Activated CD8-positive, alpha-beta memory T cell treated with anti-CD3 and anti-CD28 coated beads for 1 hour (primary cell): ENCODE data around the gene NHERF2.
A peak's percentile ranks its signal among the peaks of the same experiment; 100 is the strongest.

ENCODE experiments used
- DNase-seq, 2 donors: peaks; one replicate each; pipeline ENCODE4 v3.0.0-alpha.2; 2020; ENCODE audit warnings: low read depth in 1 of 2; ENCODE audit errors: extremely low read depth in 1 of 2

The NHERF2 gene

DNA sequence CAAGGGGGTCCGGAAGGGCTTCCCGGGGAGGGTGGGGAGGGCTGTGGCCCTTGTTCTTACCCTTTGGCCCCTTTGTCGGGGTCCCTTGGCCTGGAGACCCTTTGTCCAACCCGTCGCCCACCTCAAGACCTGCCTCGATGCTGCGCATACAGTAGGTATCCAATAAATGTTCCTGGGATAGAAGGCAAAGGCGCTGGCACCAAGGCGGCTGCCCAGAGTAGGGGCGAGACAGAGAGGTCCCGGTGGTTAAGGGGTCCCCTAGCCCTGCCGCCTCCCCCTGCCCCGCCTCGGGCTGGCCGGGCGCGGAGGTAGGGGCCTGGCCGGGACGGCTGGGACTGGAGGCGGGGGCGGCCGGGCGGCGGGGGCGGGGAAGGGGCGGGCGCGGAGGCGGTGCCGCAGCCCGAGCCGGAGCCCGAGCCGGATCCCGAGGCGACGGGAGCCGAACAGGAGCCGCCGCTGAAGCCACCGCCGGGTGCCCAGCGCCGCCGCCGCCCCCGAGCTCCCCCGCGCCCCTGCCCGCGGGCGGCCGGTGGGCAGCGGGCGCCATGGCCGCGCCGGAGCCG lies at the start of gene NHERF2:
TSS of gene NHERF2 (plus strand) at position 442 of the 563 bp plus-strand sequence. CDS start at position 546, 104 bp downstream.
- no peak for DNase-seq

GRCh38 chr16:1976951-1977874 lies 49.5 kb upstream of the NHERF2 start:
- DNase-seq, result no peak

DNA sequence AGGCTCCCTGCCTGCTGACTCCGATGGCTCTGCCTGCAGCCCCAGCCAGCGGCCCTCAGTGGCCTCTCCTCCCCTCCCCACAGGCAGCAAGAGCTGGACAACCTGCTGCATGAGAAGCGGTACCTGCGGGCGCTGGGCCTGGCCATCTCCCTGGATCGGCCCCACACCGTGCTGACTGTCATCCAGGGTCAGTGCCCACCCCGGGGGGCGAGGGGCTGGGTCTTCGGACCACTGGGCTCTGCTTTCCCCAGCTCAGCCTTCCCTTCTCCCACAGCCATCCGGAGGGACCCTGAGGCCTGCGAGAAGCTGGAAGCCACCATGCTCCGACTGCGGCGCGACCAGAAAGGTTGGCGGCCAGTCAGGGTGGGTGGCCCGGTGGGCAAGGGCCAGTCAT lies 48.8 kb upstream of the NHERF2 start:
- DNase-seq, result no peak

- DNase-seq, result no peak
These were observed 48.1 kb upstream of the NHERF2 start for GRCh38 chr16:1978476-1979120.

- no peak for DNase-seq
These were observed 47.3 kb upstream of the NHERF2 start for GRCh38 chr16:1979271-1980029.

DNA sequence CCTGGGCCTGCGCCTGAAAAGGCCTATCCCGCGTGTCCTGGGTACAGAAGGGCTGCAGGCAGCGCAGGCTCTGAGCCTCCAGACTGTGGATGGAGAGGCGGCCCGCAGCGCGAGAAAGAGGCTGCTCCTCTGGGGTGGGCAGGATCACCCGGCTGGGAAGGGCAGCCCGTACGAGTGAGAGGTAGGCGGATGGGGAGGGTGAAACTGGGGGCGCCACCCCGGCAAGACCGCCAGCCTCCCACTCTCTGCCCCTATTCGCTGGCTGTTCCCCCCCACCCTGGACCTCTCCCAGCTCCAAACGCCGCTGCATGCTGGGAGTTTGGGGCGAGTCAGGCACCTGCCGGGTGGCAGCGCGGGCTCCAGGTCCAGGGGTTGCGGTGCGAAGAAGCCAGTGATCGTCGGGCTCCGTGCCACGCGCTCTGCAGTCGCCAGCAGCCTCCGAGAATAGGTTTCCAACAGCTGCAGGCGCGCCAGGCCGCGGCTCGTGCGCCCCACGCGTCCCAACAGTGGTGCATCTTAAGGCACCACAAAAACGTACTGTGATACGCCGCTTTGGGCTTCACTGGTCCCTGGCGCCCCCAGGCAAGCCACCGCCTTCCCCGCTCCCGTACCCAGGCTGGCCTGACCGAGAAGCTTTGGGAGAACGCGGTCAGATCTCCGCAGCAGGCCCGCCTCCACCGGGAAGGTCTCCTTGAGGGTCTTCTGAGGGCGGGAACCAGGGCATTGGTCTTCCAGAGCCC lies 46.5 kb upstream of the NHERF2 start:
- DNase-seq, result no peak

- no peak for DNase-seq
These were observed 46.0 kb upstream of the NHERF2 start for GRCh38 chr16:1980770-1981087.

DNA sequence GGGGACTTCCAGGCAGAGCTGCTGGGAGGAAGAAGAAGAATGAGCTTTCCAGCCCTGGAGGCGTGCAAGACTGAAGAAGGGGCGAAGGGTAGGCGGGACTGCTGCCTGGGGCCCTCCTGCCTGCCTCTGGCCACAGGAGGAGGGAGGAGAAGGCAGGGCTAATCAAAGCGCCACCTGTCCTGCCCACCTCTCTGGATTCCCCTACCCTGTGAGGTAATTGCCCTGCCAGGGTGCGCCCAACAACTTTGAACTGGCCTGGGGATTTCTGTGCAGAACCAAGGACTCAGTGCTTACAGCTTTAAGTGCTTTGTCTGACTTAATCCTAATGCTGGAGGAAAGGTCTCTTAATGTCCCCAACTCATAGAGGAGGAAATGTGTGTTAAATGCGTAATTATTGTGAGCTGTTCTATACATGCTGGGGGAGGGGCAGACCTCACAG lies 45.3 kb upstream of the NHERF2 start, which contains the start of gene NOXO1:
TSS of gene NOXO1 (minus strand) at position 72 of the 439 bp plus-strand sequence. CDS start 290 bp downstream, outside the sequence.
- no peak for DNase-seq

GRCh38 chr16:1982013-1982433 lies 44.7 kb upstream of the NHERF2 start:
- DNase-seq, result no peak

- DNase-seq, result no peak
These were observed 43.6 kb upstream of the NHERF2 start for GRCh38 chr16:1982991-1983543.

- DNase-seq, result peak in 1 of 2 donors; percentile 51
These were observed 43.0 kb upstream of the NHERF2 start, which contains the start of gene GFER for GRCh38 chr16:1983544-1984346. TSS of gene GFER (plus strand) at chr16:1984193. CDS start at chr16:1984219, 26 bp downstream.

DNA sequence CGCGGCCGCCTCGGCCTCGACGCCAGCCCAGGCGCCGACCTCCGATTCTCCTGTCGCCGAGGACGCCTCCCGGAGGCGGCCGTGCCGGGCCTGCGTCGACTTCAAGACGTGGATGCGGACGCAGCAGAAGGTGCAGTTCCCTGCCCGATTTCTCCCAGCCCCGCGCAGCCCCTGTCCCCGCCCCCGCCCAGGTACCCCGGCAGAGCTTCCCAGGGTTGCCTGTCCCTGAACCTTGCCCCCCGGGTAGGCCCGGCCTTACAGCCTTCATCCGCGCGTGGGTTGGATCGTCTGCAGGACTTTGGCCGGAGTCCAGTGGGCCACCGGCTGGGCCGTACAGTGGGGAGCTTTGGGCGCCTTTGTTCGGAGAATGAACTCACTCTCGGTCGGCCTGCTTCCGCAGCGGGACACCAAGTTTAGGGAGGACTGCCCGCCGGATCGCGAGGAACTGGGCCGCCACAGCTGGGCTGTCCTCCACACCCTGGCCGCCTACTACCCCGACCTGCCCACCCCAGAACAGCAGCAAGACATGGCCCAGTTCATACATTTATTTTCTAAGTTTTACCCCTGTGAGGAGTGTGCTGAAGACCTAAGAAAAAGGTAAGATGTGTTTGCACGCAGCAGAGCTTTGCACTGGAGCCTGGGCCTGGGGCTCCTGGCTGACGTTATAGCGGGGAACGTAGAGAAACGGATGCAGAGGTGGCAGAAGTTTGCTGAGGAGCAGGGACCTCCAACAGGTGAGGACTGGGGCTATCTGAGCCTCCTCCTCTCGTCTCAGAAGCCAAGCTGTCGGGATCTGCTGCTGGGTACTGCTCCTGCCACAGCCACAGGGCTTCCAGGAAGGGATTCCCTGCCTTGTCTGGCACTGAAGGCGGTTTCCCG lies 42.1 kb upstream of the NHERF2 start:
- no peak for DNase-seq

- DNase-seq, result no peak
These were observed 41.1 kb upstream of the NHERF2 start for GRCh38 chr16:1985466-1986150.

GRCh38 chr16:1987198-1987597 lies 39.5 kb upstream of the NHERF2 start:
- no peak for DNase-seq

GRCh38 chr16:1989209-1990100 lies 37.2 kb upstream of the NHERF2 start, which contains the start of gene SYNGR3:
TSS of gene SYNGR3 (plus strand) at chr16:1989970. CDS start at chr16:1990103, 133 bp downstream.
- DNase-seq, result no peak

DNA sequence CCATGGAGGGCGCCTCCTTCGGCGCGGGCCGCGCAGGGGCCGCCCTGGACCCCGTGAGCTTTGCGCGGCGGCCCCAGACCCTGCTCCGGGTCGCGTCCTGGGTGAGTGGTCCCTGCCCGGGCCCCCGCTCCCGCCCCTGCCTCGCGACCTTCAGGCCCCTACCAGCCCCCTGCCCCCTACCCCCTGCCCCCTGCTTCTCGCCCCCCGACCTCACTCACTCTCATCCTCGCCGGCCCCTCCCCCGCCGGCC lies 36.7 kb upstream of the NHERF2 start:
- no peak for DNase-seq
